NT2/D1 (cell line): ENCODE results near the gene ROBO1.

Source experiments
- DNase-seq: peaks from one replicate; pipeline ENCODE4 v3.0.0-alpha.2; 2011; ENCODE audit warnings: low read depth, low spot score
- H3K27me3 ChIP-seq: 2 replicates; pipeline ENCODE4 v1.6.0; 2011; ENCODE audit warnings: mild to moderate bottlenecking; ENCODE audit not compliant: insufficient read length, insufficient read depth
- H3K36me3 ChIP-seq: 2 replicates; pipeline ENCODE4 v1.6.1; 2011; ENCODE audit warnings: mild to moderate bottlenecking, low read length, mixed read lengths; ENCODE audit not compliant: insufficient read depth, insufficient read length
- H3K4me1 ChIP-seq: 2 replicates; pipeline ENCODE4 v1.5.1; 2011; ENCODE audit not compliant: insufficient read depth, insufficient read length
- H3K4me3 ChIP-seq: 2 replicates; pipeline ENCODE4 v1.5.1; 2011; ENCODE audit warnings: low read depth; ENCODE audit not compliant: insufficient read length
- H3K9ac ChIP-seq: 2 replicates; pipeline ENCODE4 v1.6.0; 2011; ENCODE audit warnings: low read depth; ENCODE audit not compliant: insufficient read length
- H3K9me3 ChIP-seq: 2 replicates; pipeline ENCODE4 v1.5.1; 2011; ENCODE audit warnings: mild to moderate bottlenecking, low read length; ENCODE audit not compliant: insufficient read depth
- SUZ12 ChIP-seq: IDR thresholded peaks from 2 replicates; pipeline ENCODE4 v1.6.1; 2011; ENCODE audit not compliant: insufficient read length, insufficient read depth; ENCODE audit errors: extremely low read depth
- YY1 ChIP-seq: IDR thresholded peaks from 2 replicates; pipeline ENCODE4 v1.6.1; 2011; ENCODE audit not compliant: insufficient read length, insufficient read depth
- ZNF274 ChIP-seq: IDR thresholded peaks from 2 replicates; pipeline ENCODE4 v1.6.1; 2011; ENCODE audit warnings: mild to moderate bottlenecking, low read depth, low read length

The ROBO1 gene

DNA sequence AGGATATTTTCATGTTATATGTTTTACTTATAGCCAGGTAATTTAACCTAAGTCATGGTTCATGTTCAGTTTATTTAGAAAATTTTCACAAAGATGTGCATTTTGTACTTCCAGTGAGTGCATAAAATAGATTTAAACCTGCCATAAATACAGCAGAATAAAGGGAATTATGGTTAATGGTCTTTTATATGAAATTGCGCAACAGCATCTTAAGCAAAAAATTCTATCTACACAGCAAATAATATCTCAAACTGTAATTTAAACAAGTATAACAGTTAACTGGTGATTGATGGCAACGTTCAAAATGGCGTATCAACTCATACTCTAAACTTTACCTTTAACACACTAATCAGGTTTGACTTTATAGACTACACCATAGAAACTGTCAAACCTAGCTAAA, 97.6 kb downstream of the ROBO1 start:
- Histone ChIP-seq H3K9me3 (no peaks in the 10 kb centered on the region), H3K4me1 (no peaks in the 10 kb centered on the region), H3K36me3 (no peaks in the 10 kb centered on the region), H3K9ac (no peak overlapping the region), H3K27me3 (no peaks in the 10 kb centered on the region), H3K4me3 (no peak overlapping the region)
- no peak for DNase-seq
- no peak for TF ChIP-seq YY1
- no peak for TF ChIP-seq SUZ12
- no peak for TF ChIP-seq ZNF274

DNA sequence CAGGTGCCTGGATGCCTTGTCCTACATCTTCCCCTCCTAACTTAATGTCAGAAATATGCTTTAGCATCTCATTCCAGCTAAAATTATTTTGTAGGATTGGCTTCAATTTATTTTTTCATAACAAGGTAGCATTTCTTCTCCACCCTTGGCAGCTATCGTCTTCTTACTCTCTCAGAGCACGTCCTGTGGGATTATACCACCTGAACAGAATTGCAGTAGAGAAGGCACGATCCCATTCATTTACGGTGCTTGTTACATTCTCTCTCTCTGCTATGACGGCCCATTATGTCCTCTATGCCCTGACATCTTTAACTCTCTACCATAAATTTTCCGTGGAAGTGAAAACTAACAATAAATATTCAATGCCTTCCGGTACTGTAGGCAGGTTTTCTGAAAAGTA, 103.3 kb downstream of the ROBO1 start:
- TF ChIP-seq YY1 (no peak), SUZ12 (no peak), ZNF274 (no peak)
- Histone ChIP-seq H3K36me3 (no peaks in the 10 kb centered on the region), H3K9ac (no peak overlapping the region), H3K9me3 (no peaks in the 10 kb centered on the region), H3K27me3 (no peaks in the 10 kb centered on the region), H3K4me3 (no peak overlapping the region), H3K4me1 (no peaks in the 10 kb centered on the region)
- DNase-seq = no peak

DNA sequence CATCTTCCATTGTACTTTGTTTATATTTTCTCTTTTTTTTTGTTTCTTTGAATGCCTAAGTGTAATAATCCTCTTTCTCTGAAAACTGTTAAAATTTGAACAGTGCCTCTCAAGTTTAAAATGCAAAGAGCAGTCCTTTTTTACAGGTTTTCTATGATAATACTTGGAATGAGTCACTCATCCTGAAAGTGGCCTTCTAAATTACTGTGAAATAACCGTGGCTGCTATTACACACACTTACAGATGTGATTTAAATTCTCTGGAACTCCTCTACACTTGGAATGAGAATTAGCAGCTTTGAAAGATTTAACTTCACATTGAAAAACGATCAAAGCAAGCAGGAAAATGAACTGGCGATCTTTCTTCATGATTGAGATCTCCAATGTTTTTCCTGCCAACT, 105.9 kb downstream of the ROBO1 start:
- Histone ChIP-seq H3K9me3 (no peaks in the 10 kb centered on the region), H3K9ac (no peak overlapping the region), H3K36me3 (no peaks in the 10 kb centered on the region), H3K4me3 (no peak overlapping the region), H3K27me3 (no peaks in the 10 kb centered on the region), H3K4me1 (no peaks in the 10 kb centered on the region)
- TF ChIP-seq SUZ12 (no peak), ZNF274 (no peak)
- no peak for DNase-seq

DNA sequence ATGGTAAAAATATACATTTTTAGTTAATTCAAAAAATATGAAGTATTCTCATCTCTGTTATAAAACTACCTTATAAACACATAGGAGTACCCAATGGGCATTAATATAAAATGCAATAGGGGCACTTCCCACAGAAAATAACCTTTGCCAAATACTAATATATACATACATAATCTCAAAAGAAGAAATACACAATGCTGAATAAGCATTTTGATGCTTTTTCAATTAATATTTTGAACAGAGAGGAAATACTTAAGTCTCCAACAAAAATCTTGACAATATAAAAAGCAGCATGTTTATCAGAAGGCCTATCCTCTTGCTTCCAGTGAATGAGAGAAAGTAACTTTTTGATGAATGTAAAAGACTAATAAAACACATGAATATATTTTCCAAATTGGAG, 110.7 kb downstream of the ROBO1 start:
- Histone ChIP-seq H3K9ac (no peak overlapping the region), H3K36me3 (no peaks in the 10 kb centered on the region), H3K9me3 (no peaks in the 10 kb centered on the region), H3K27me3 (no peaks in the 10 kb centered on the region), H3K4me3 (no peak overlapping the region), H3K4me1 (no peaks in the 10 kb centered on the region)
- TF ChIP-seq SUZ12 = no peak
- TF ChIP-seq YY1 = no peak
- no peak for TF ChIP-seq ZNF274
- no peak for DNase-seq

DNA sequence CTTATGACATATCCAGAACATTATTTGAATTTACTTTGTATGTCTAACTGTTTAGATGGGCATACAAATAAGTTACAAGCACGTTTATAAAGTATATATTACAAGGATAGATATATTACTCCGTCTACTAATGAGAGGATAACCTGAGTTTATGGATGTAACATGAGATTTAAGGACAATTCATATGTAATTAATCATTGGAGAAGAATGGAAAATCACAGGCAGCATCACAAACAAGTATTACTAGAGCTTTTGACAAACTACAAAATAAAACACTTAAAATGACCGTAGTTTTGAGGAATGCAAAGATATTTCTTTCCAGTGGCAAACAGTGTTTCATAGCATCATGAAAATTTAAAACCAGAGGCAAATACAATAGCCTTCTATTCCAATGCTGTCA, 113.8 kb downstream of the ROBO1 start:
- no peak for DNase-seq
- TF ChIP-seq YY1 (no peak), ZNF274 (no peak), SUZ12 (no peak)
- Histone ChIP-seq H3K9ac (no peak overlapping the region), H3K4me3 (no peak overlapping the region), H3K36me3 (no peaks in the 10 kb centered on the region), H3K4me1 (no peaks in the 10 kb centered on the region), H3K27me3 (no peaks in the 10 kb centered on the region), H3K9me3 (no peaks in the 10 kb centered on the region)

DNA sequence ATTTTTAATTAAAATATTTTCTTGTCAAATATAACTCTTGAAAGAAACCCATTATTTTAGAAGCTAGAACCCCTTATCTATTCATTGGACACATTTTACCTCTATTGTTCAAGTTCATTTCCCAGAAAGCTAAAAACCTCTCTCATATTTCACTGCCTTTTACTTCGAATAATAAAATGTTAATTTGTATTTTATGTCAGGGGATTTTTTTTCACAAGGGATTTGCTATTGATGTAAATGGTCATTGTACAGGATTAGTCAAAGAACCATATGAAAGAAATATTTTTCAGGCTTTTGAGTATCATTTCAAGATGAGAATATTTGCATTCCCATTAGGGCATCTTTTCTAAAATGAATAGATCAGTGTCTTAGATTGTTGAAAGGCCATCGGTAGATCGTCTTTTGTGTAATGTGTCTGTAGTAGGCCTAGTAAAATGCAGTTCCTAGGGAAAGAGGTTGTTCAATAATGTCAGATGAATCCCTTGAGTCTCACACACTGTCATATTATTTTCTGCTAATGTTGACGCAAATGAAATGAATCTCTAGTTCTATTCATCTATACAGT, 114.5 kb downstream of the ROBO1 start:
- H3K36me3 ChIP-seq = no peaks in the 10 kb centered on the region
- no peak for DNase-seq
- no peaks in the 10 kb centered on the region for H3K9me3 ChIP-seq
- no peak overlapping the region for H3K9ac ChIP-seq
- TF ChIP-seq YY1 (no peak), ZNF274 (no peak), SUZ12 (no peak)
- no peak overlapping the region for H3K4me3 ChIP-seq
- H3K27me3 ChIP-seq = no peaks in the 10 kb centered on the region
- no peaks in the 10 kb centered on the region for H3K4me1 ChIP-seq

DNA sequence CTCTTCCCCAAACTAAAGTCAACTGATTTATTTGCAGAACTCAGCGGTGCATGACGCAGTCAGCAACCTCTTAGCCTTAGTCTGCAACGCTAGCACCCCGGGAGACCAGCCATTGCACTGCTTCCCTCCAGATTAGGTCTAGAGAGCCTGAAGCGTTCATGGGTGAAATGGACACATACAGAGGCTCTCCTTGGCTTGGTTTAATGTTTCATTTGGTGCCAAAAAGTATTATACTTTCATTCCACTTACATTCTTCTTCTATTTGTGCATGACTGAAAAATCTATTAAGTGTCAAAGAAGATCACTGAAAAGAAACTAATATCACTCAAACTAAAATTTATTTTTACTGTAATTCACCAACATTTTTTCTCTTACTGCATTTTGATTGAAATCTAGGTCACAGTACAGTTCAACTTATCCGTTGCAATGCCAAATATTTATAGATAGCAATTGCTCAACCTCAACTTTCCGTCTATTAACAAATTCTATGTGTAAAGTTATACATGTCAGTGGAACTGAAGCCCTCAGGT, 116.2 kb downstream of the ROBO1 start:
- DNase-seq = no peak
- Histone ChIP-seq H3K36me3 (no peaks in the 10 kb centered on the region), H3K9me3 (no peaks in the 10 kb centered on the region), H3K27me3 (no peaks in the 10 kb centered on the region), H3K9ac (no peak overlapping the region), H3K4me3 (no peak overlapping the region), H3K4me1 (no peaks in the 10 kb centered on the region)
- TF ChIP-seq SUZ12 (no peak), YY1 (no peak), ZNF274 (no peak)
